ENCODE data around the gene PRMT1.

DNA sequence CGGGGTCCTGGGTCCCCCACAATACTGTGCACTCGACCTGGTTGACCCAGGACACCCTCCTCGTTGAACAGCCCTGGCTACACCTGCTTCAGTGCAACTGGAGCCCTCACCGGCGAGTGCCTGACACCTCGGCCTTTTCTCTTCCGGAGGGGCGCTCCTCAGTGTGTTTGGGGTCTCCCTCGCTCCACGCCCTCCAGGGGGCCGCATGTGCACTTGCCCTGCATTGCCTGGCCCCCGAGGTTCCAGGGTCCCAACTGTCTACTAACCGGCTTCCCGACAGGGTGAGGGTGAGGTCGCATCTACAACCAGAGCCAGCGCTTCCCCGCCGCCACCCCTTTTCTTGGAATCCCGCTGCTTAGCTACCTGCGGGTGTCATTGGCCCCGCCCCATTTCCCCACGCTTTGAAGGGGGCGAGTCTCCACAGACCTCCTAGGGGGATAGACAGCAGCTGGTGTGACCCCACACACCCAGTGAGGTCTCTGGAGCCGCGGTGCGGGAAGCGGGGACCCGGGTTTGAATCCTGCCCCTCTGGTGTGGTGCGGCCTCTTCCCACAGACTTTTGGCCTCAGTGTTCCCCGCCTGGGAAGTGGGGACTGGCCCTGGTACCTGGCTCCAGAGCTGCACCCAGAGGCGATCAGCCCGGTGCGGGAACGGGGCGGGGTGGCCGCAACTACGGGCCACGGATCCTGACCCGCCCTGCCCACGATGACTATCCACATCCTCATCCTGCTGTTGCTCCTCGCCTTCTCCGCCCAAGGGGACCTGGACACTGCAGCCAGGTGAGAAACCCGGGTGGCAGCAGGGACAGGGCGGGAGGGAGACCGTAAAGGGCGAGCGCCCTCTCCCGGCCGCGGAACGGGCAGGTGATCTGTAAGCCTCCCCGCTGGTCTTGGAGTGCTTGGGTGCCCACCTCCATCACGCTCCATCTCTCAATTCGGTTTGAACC is 12.3 kb downstream of the PRMT1 start, which contains the start of gene ADM5:
- TF ChIP-seq CTCF (IDR thresholded peaks at IDR 0.05) (peak in 4 of 6 experiments; percentile 35 to 49 (median 46)), POLR2A (IDR thresholded peaks at IDR 0.05) (no peak)

Measured in Peyer's patch (tissue), 4 donors.